ENCODE data around the gene PTPRJ. TPM values are rescaled to one million over a fixed set of nuclear protein-coding genes. Genes with fewer than 3 reads are reported as not detected.

The PTPRJ gene
- total RNA-seq, 1 experiment from 2014 or later = 43.7 TPM

GRCh38 chr11:48114740-48115139, 134.4 kb downstream of the PTPRJ start:
- no TSS peak for BruUV-seq (replicated peaks)
- Histone ChIP-seq H3F3A (ENCODE audit: insufficient read depth, low read depth) (peaks cover 20% of the 10 kb centered on the region), H3K4me2 (no peak overlapping the region), H3K9me2 (ENCODE audit: insufficient read depth) (no peaks in the 10 kb centered on the region), H3K4me1 (replicated peaks; ENCODE audit: insufficient read depth) (peaks cover 6% of the 10 kb centered on the region), H3K36me3 (ENCODE audit: low read depth) (peaks cover 22% of the 10 kb centered on the region), H3K4me3 (no peak overlapping the region), H3K79me2 (ENCODE audit: low read depth) (0 out of 2 replicates have a peak, but pooled peaks cover 3% of the 10 kb centered on the region), H2AFZ (no peak overlapping the region), H3K9me3 (ENCODE audit: insufficient read depth, low read depth) (peaks cover 7% of the 10 kb centered on the region), H3K27me3 (ENCODE audit: insufficient read depth, low read depth) (no peaks in the 10 kb centered on the region), H4K20me1 (ENCODE audit: insufficient read depth) (no peaks in the 10 kb centered on the region), H3K27ac (no peak overlapping the region)
- intact Hi-C loops (cut with micrococcal nuclease; ENCODE audit: unreplicated experiment) = loop anchor here (5.0 kb wide), 1 partner anchor 347 kb away; the partner anchor contains the start of gene FNBP4
- POLR2A ChIA-PET (ENCODE audit: unreplicated experiment) = no interaction called here
- no peak for TF ChIP-seq CTCF (conservative IDR thresholded peaks at IDR 0.05)
- no peak for TF ChIP-seq EZH2 (IDR thresholded peaks at IDR 0.05; ENCODE audit: low read depth)
- no peak for DNase-seq
- CTCF ChIA-PET = no interaction called here

- intact Hi-C loops (cut with micrococcal nuclease; ENCODE audit: unreplicated experiment) = no loop called here
- no peak for DNase-seq
- BruUV-seq (replicated peaks) = no TSS peak
Measured at GRCh38 chr11:48116437-48117228, 136.3 kb downstream of the PTPRJ start.

GRCh38 chr11:48122246-48122645, 141.9 kb downstream of the PTPRJ start:
- no peak overlapping the region for H3K4me3 ChIP-seq
- no peaks in the 10 kb centered on the region for H3K9me3 ChIP-seq (ENCODE audit: insufficient read depth, low read depth)
- TF ChIP-seq EZH2 (IDR thresholded peaks at IDR 0.05; ENCODE audit: low read depth) = no peak
- no peak for TF ChIP-seq CTCF (conservative IDR thresholded peaks at IDR 0.05)
- H4K20me1 ChIP-seq (ENCODE audit: insufficient read depth) = no peaks in the 10 kb centered on the region; the same call in 1 of the 2 replicates
- DNase-seq = no peak
- POLR2A ChIA-PET (ENCODE audit: unreplicated experiment) = no interaction called here
- no TSS peak for BruUV-seq (replicated peaks)
- peaks cover 5% of the 10 kb centered on the region; the same call in 1 of the 2 replicates for H3F3A ChIP-seq (ENCODE audit: insufficient read depth, low read depth)
- no peak overlapping the region for H3K4me2 ChIP-seq
- intact Hi-C loops (cut with micrococcal nuclease; ENCODE audit: unreplicated experiment) = no loop called here
- H3K9me2 ChIP-seq (ENCODE audit: insufficient read depth) = no peaks in the 10 kb centered on the region
- peaks cover 30% of the 10 kb centered on the region for H3K36me3 ChIP-seq (ENCODE audit: low read depth)
- no peaks in the 10 kb centered on the region for H3K4me1 ChIP-seq (replicated peaks; ENCODE audit: insufficient read depth)
- no peak overlapping the region for H3K27ac ChIP-seq
- no peaks in the 10 kb centered on the region for H3K79me2 ChIP-seq (ENCODE audit: low read depth)
- H3K27me3 ChIP-seq (ENCODE audit: insufficient read depth, low read depth) = no peaks in the 10 kb centered on the region
- H2AFZ ChIP-seq = no peak overlapping the region
- CTCF ChIA-PET = no interaction called here

More at GRCh38 chr11:48116437-48117228, 136.3 kb downstream of the PTPRJ start:
- Histone ChIP-seq H4K20me1 (ENCODE audit: insufficient read depth) (no peaks in the 10 kb centered on the region; the same call in 1 of the 2 replicates), H3K4me3 (no peak overlapping the region), H3K4me2 (no peak overlapping the region), H3K4me1 (replicated peaks; ENCODE audit: insufficient read depth) (no peaks in the 10 kb centered on the region), H3F3A (ENCODE audit: insufficient read depth, low read depth) (peaks cover 16% of the 10 kb centered on the region), H3K9me3 (ENCODE audit: insufficient read depth, low read depth) (peaks cover 7% of the 10 kb centered on the region), H3K9me2 (ENCODE audit: insufficient read depth) (no peaks in the 10 kb centered on the region), H2AFZ (no peak overlapping the region), H3K27me3 (ENCODE audit: insufficient read depth, low read depth) (no peaks in the 10 kb centered on the region), H3K27ac (no peak overlapping the region), H3K36me3 (ENCODE audit: low read depth) (peaks cover 22% of the 10 kb centered on the region), H3K79me2 (ENCODE audit: low read depth) (no peaks in the 10 kb centered on the region)
- ChIA-PET POLR2A (ENCODE audit: unreplicated experiment) (no interaction called here), CTCF (no interaction called here)
- TF ChIP-seq EZH2 (IDR thresholded peaks at IDR 0.05; ENCODE audit: low read depth) = no peak
- peak; percentile 65 for TF ChIP-seq CTCF (conservative IDR thresholded peaks at IDR 0.05)

All from PC-9 (cell line).